MCF 10A (cell line): Measurements from ENCODE around the gene LUZP2. TPM values are rescaled to one million over a fixed set of nuclear protein-coding genes. Genes with fewer than 3 reads are reported as not detected.

ENCODE experiments used
- BruUV-seq: library from RNA; stranded (reverse); fragments of 400-500 nt; replicated peaks from 2 replicates; lab custom pipeline; 2021; lab: Mats Ljungman, UMichigan
- CTCF ChIA-PET: fragments of 300-600 bp; sonication (Branson Sonifier 250); formaldehyde crosslinking; extraction: SDS; loops from one replicate; lab custom pipeline; 2021; ENCODE audit warnings: antibody characterized with exemption, inconsistent platforms; lab: Yijun Ruan, JAX
- POLR2A ChIA-PET: fragments of 300-600, 350-650 bp; sonication (Branson Sonifier 250); formaldehyde crosslinking; extraction: SDS; loops from one replicate; lab custom pipeline; 2020; ENCODE audit warnings: antibody characterized with exemption, inconsistent platforms; lab: Yijun Ruan, JAX
- DNase-seq: peaks from one replicate; pipeline ENCODE4 v3.0.0-alpha.2; 2018; ENCODE audit not compliant: unreplicated experiment
- H3K27ac Mint-ChIP-seq: one replicate; pipeline ENCODE4 v1.8.0; 2022; ENCODE audit warnings: mild to moderate bottlenecking, low read depth, mixed read lengths; ENCODE audit not compliant: unreplicated experiment
- H3K27me3 Mint-ChIP-seq: one replicate; pipeline ENCODE4 v1.8.0; 2022; ENCODE audit warnings: mixed read lengths; ENCODE audit not compliant: insufficient read depth, unreplicated experiment
- H3K36me3 Mint-ChIP-seq: one replicate; pipeline ENCODE4 v1.8.0; 2022; ENCODE audit warnings: mild to moderate bottlenecking, moderate library complexity, mixed read lengths; ENCODE audit not compliant: insufficient read depth, unreplicated experiment
- H3K4me1 Mint-ChIP-seq: one replicate; pipeline ENCODE4 v1.8.0; 2022; ENCODE audit warnings: mixed read lengths; ENCODE audit not compliant: insufficient read depth, unreplicated experiment
- H3K4me3 Mint-ChIP-seq: one replicate; pipeline ENCODE4 v1.8.0; 2022; ENCODE audit warnings: mild to moderate bottlenecking, moderate library complexity, mixed read lengths; ENCODE audit not compliant: unreplicated experiment
- H3K9me3 Mint-ChIP-seq: one replicate; pipeline ENCODE4 v1.8.0; 2022; ENCODE audit warnings: mixed read lengths; ENCODE audit not compliant: unreplicated experiment
- CTCF ChIP-seq: fragments of 200-600 bp; IDR thresholded peaks from one replicate; pipeline ENCODE4 v1.8.0; 2022; ENCODE audit warnings: antibody characterized with exemption, mild to moderate bottlenecking; ENCODE audit not compliant: unreplicated experiment
- intact Hi-C: fragments of 100-400 bp; cut with micrococcal nuclease; formaldehyde crosslinking; loops from 2 replicates; pipeline ENCODE4 v1.14.1; 2022
- total RNA-seq: library from RNA; stranded (reverse); gene quantifications from 2 replicates; pipeline ENCODE4 v1.2.3, GENCODE V29; 2022

LUZP2 gene
- total RNA-seq, 1 experiment from 2014 or later = not detected

- H3K36me3 Mint-ChIP-seq = no peaks in the 10 kb centered on the region
- no peak for TF ChIP-seq CTCF
- no peaks in the 10 kb centered on the region for H3K4me1 Mint-ChIP-seq
- BruUV-seq = no TSS peak
- H3K4me3 Mint-ChIP-seq = no peak overlapping the region
- H3K27me3 Mint-ChIP-seq = peaks cover 10% of the 10 kb centered on the region
- intact Hi-C loops = no loop called here
- POLR2A ChIA-PET = no interaction called here
- no peaks in the 10 kb centered on the region for H3K9me3 Mint-ChIP-seq
- CTCF ChIA-PET = interaction anchor here (1.0 to 1.1 kb wide), 2 partner anchors 9 to 252 kb away, joined by 4 to 6 read pairs; no protein-coding TSS in a partner anchor
- H3K27ac Mint-ChIP-seq = no peak overlapping the region
- no peak for DNase-seq
These were observed 263.8 kb downstream of the LUZP2 start for GRCh38 chr11:24760681-24761080.

- intact Hi-C loops = no loop called here
- ChIA-PET POLR2A (no interaction called here), CTCF (interaction anchor here (0.8 kb wide), 1 partner anchor 17 kb away, joined by 3 read pairs; no protein-coding TSS in a partner anchor)
- Mint-ChIP-seq H3K27me3 (no peaks in the 10 kb centered on the region), H3K9me3 (no peaks in the 10 kb centered on the region), H3K27ac (no peak overlapping the region), H3K4me3 (no peak overlapping the region), H3K36me3 (no peaks in the 10 kb centered on the region), H3K4me1 (no peaks in the 10 kb centered on the region)
- TF ChIP-seq CTCF = no peak
- no peak for DNase-seq
- BruUV-seq = no TSS peak
These were observed 265.2 kb downstream of the LUZP2 start for GRCh38 chr11:24762076-24762475.

GRCh38 chr11:24767411-24767810 is 270.6 kb downstream of the LUZP2 start:
- Mint-ChIP-seq H3K27ac (no peak overlapping the region), H3K4me3 (no peak overlapping the region), H3K4me1 (no peaks in the 10 kb centered on the region), H3K36me3 (no peaks in the 10 kb centered on the region), H3K27me3 (no peaks in the 10 kb centered on the region), H3K9me3 (no peaks in the 10 kb centered on the region)
- intact Hi-C loops = no loop called here
- ChIA-PET POLR2A (no interaction called here), CTCF (interaction anchor here (0.7 kb wide), 1 partner anchor 1416 kb away, joined by 3 read pairs; no protein-coding TSS in a partner anchor)
- DNase-seq = no peak
- BruUV-seq = no TSS peak
- TF ChIP-seq CTCF = no peak

GRCh38 chr11:24773322-24773721 is 276.5 kb downstream of the LUZP2 start:
- Mint-ChIP-seq H3K27ac (no peak overlapping the region), H3K36me3 (no peaks in the 10 kb centered on the region), H3K4me1 (no peaks in the 10 kb centered on the region), H3K27me3 (no peaks in the 10 kb centered on the region), H3K9me3 (no peaks in the 10 kb centered on the region), H3K4me3 (no peak overlapping the region)
- intact Hi-C loops = no loop called here
- ChIA-PET POLR2A (interaction anchor here (0.7 kb wide), 1 partner anchor 511 kb away, joined by 3 read pairs; no protein-coding TSS in a partner anchor), CTCF (no interaction called here)
- peak; percentile 23 for DNase-seq
- no peak for TF ChIP-seq CTCF
- BruUV-seq = no TSS peak
